ENCODE results near the gene PLXNA2.

GRCh38 chr1:208031932-208032320, 212.3 kb downstream of the PLXNA2 start:
- TF ChIP-seq POLR2A (IDR thresholded peaks at IDR 0.05) (peak in 1 of 2 donors; percentile 20), CTCF (IDR thresholded peaks at IDR 0.05) (no peak)
